Suprapubic skin (tissue), 4 donors: ENCODE results near the gene ORMDL3. TPM values are rescaled to one million over a fixed set of nuclear protein-coding genes. Genes with fewer than 3 reads are reported as not detected.

ENCODE experiments used
- DNase-seq, 2 donors: peaks; one replicate each; pipeline ENCODE4 v3.0.0-alpha.2; 2019; ENCODE audit warnings: low spot score in 2 of 2
- H3K27ac ChIP-seq: fragments of 200-600 bp; sonication (generic); one replicate; pipeline ENCODE4 v1.5.1; 2019
- H3K27me3 ChIP-seq: fragments of 200-600 bp; sonication (generic); one replicate; pipeline ENCODE4 v1.5.1; 2019
- H3K36me3 ChIP-seq: fragments of 200-600 bp; sonication (generic); one replicate; pipeline ENCODE4 v1.5.1; 2019
- H3K4me1 ChIP-seq: fragments of 200-600 bp; sonication (generic); one replicate; pipeline ENCODE4 v1.5.1; 2019
- H3K4me3 ChIP-seq: fragments of 200-600 bp; sonication (generic); one replicate; pipeline ENCODE4 v1.5.1; 2019; ENCODE audit warnings: mild to moderate bottlenecking
- H3K9me3 ChIP-seq: fragments of 200-600 bp; sonication (generic); one replicate; pipeline ENCODE4 v1.5.1; 2019
- CTCF ChIP-seq, 2 donors: fragments of 200-600 bp in 1 of 2; fragments of 450-650 bp in 1 of 2; sonication (generic) in 1 of 2; IDR thresholded peaks; one replicate each; pipeline ENCODE4 v1.5.1; 2016 to 2019; ENCODE audit warnings: antibody characterized with exemption in 2 of 2, mild to moderate bottlenecking in 1 of 2, moderate library complexity in 1 of 2
- EP300 ChIP-seq: sonication (generic); formaldehyde crosslinking; IDR thresholded peaks from one replicate; pipeline ENCODE4 v1.6.1; 2017; ENCODE audit warnings: antibody characterized with exemption
- POLR2A ChIP-seq, 2 donors: fragments of 450-650 bp; IDR thresholded peaks; one replicate each; pipeline ENCODE4 v1.6.1; 2017; ENCODE audit warnings: antibody characterized with exemption in 2 of 2, mild to moderate bottlenecking in 2 of 2, moderate library complexity in 2 of 2
- POLR2AphosphoS5 ChIP-seq, 3 donors: sonication (generic); formaldehyde crosslinking; IDR thresholded peaks; one replicate each; pipeline ENCODE4 v1.6.1; 2017; ENCODE audit warnings: antibody characterized with exemption in 3 of 3
- WGBS: methylation state at CpG from one replicate; pipeline ENCODE4 v1.1.5; 2018; 5-methylcytosine and 5-hydroxymethylcytosine counted together
- total RNA-seq, 4 donors: library from RNA; depleted of rRNA; stranded (reverse); fragments of >200 nt; gene quantifications; one replicate each; pipeline ENCODE4 v1.1.0, GENCODE V29; 2016

ORMDL3 gene
- total RNA-seq, 4 donors from 2014 or later = 57.7 to 91.3 (median 77.9) TPM

- 82% methylated on average over 2 of the region's 2 CpGs for WGBS
- TF ChIP-seq EP300 = no peak
- no peak for TF ChIP-seq POLR2A (IDR thresholded peaks at IDR 0.05)
- no peak for TF ChIP-seq CTCF (IDR thresholded peaks at IDR 0.05)
- no peak for TF ChIP-seq POLR2AphosphoS5 (IDR thresholded peaks at IDR 0.05)
- Histone ChIP-seq H3K27ac (no peak overlapping the region), H3K27me3 (peaks cover 46% of the 10 kb centered on the region), H3K9me3 (no peaks in the 10 kb centered on the region), H3K4me3 (no peak overlapping the region), H3K36me3 (no peaks in the 10 kb centered on the region), H3K4me1 (peaks cover 5% of the 10 kb centered on the region)
- no peak for DNase-seq
Measured at GRCh38 chr17:39871801-39872200, 55.6 kb downstream of the ORMDL3 start.

Other genes starting within 250 kb of the ORMDL3 start
- 10 to 100 TPM; 25.7 to 41.5 (median 32.7) TPM for gene PGAP3, start 239.5 kb downstream of the ORMDL3 start, total RNA-seq
- 100 to 1,000 TPM; 144 to 192 (median 173) TPM for gene ERBB2, start 227.5 kb downstream of the ORMDL3 start, total RNA-seq
- gene MIEN1, start 197.1 kb downstream of the ORMDL3 start, total RNA-seq = 10 to 100 TPM; 43.6 to 54.1 (median 52.1) TPM
- 100 to 1,000 TPM in 1 of 4 donors, 10 to 100 TPM in 3; 49.4 to 114 (median 72.4) TPM for gene GRB7, start 189.7 kb downstream of the ORMDL3 start, total RNA-seq
- gene IKZF3, start 63.3 kb downstream of the ORMDL3 start, total RNA-seq = 1 to 10 TPM in 2 of 4 donors, under 1 TPM in 2; 0.60 to 1.9 (median 1.1) TPM
- gene ZPBP2, start 59.4 kb downstream of the ORMDL3 start, total RNA-seq = not detected
- 10 to 100 TPM in 2 of 4 donors, 1 to 10 TPM in 2; 5.4 to 76.6 (median 12.1) TPM for gene GSDMB, start 9.0 kb downstream of the ORMDL3 start, total RNA-seq
- 1 to 10 TPM in 2 of 4 donors, not detected in 2; 1.1 to 2.3 TPM for gene LRRC3C, start 131 bp upstream of the ORMDL3 start, total RNA-seq
- gene GSDMA, start 35.4 kb upstream of the ORMDL3 start, total RNA-seq = 100 to 1,000 TPM in 2 of 4 donors, 10 to 100 TPM in 2; 26.7 to 156 (median 105) TPM
- gene PSMD3, start 53.2 kb upstream of the ORMDL3 start, total RNA-seq = 100 to 1,000 TPM in 2 of 4 donors, 10 to 100 TPM in 2; 82.8 to 118 (median 104) TPM
- 1 to 10 TPM in 1 of 4 donors, not detected in 3; 5.0 TPM for gene CSF3, start 87.8 kb upstream of the ORMDL3 start, total RNA-seq
- 100 to 1,000 TPM in 1 of 4 donors, 10 to 100 TPM in 3; 67.4 to 198 (median 80.3) TPM for gene MED24, start 126.8 kb upstream of the ORMDL3 start, total RNA-seq
- 10 to 100 TPM; 32.6 to 69.9 (median 48.9) TPM for gene THRA, start 135.4 kb upstream of the ORMDL3 start, total RNA-seq
- 100 to 1,000 TPM in 2 of 4 donors, 10 to 100 TPM in 2; 62.1 to 184 (median 96.0) TPM for gene NR1D1, start 173.0 kb upstream of the ORMDL3 start, total RNA-seq
- gene MSL1, start 194.4 kb upstream of the ORMDL3 start, total RNA-seq = 100 to 1,000 TPM in 1 of 4 donors, 10 to 100 TPM in 3; 69.3 to 166 (median 86.9) TPM
- gene CASC3, start 212.9 kb upstream of the ORMDL3 start, total RNA-seq = 10 to 100 TPM; 42.9 to 92.5 (median 61.2) TPM
- gene RAPGEFL1, start 249.9 kb upstream of the ORMDL3 start, total RNA-seq = 100 to 1,000 TPM; 221 to 547 (median 297) TPM